HG02943 (cell line): ENCODE results near the gene CYP17A1.
"Not testable (repeated sequence)": the region's sequence is repeated elsewhere in the genome, so short reads cannot be mapped to it uniquely, and the experiment has no call there.

ENCODE experiments used
- ATAC-seq: cut with Tn5 transposase; IDR thresholded peaks from one replicate; pipeline ENCODE4 v1.9.1; 2021; ENCODE audit warnings: mild to moderate bottlenecking, low read depth, moderate library complexity; ENCODE audit not compliant: unreplicated experiment

The CYP17A1 gene

DNA sequence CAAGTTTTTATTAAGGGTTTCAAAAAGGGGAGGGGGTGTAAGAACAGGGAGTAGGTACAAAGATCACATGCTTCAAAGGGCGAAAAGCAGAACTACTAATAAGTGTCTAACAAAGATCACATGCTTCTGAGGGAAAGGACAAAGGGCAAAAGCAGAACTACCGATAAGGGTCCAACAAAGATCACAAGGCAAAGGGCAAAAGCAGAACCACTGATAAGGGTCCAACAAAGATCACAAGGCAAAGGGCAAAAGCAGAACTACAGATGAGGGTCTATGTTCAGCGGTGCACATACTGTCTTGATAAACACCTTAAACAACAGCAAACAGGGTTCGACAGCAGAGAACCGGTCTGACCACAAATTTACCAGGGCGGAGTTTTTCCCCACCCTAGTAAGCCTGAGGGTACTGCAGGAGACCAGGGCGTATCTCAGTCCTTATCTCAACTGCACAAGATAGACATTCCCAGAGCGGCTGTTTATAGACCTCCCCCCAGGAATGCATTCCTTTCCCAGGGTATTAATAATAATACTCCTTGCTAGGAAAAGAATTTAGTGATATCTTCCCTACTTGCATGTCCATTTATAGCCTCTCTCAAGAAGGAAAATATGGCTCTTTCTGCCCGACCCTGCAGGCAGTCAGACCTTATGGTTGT lies 1.2 kb upstream of the CYP17A1 start:
- ATAC-seq: not testable (repeated sequence)

DNA sequence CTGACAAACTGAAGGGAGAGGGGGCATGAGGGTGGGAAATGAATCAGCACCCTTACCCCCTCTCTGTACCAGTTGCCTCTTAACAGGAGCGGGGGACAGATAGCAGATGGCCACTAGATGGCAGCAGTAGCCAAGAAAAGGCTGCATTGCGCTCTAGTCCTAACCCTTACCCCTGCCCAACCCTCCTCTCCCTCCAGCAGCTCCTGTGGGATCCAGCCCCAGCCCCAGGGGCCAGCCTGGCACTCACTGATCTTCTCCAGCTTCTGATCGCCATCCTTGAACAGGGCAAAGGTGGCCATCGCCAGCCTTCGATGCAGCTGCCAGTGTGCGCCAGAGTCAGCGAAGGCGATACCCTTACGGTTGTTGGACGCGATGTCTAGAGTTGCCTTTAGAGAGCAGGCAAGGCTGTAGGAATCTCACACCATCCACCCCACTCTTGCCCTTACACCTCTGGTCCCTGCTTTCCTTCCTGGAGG lies 2.2 kb downstream of the CYP17A1 start:
- no peak for ATAC-seq

DNA sequence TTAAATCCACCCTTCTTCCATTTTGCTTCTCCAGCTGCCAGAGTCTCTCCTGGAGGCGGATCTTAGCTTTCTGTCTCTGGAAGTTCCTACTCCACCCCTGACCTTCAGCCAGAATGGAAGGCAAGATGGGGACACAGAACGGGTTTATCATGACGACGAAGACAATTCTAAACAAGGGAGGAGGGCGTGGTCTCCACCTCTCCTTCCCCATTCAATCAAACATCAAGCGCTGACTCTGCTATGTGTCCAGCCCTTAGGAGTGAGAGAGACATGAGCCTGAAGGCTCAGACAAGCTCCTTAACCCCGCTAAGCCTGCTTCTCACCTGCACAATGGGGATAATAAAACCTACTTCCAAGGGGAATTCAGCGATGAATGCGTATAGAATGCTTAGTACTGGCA lies 3.1 kb downstream of the CYP17A1 start:
- ATAC-seq: no peak

GRCh38 chr10:102832987-102833386 lies 4.2 kb downstream of the CYP17A1 start:
- ATAC-seq: no peak

GRCh38 chr10:102832248-102832647 lies 5.0 kb downstream of the CYP17A1 start:
- no peak for ATAC-seq

DNA sequence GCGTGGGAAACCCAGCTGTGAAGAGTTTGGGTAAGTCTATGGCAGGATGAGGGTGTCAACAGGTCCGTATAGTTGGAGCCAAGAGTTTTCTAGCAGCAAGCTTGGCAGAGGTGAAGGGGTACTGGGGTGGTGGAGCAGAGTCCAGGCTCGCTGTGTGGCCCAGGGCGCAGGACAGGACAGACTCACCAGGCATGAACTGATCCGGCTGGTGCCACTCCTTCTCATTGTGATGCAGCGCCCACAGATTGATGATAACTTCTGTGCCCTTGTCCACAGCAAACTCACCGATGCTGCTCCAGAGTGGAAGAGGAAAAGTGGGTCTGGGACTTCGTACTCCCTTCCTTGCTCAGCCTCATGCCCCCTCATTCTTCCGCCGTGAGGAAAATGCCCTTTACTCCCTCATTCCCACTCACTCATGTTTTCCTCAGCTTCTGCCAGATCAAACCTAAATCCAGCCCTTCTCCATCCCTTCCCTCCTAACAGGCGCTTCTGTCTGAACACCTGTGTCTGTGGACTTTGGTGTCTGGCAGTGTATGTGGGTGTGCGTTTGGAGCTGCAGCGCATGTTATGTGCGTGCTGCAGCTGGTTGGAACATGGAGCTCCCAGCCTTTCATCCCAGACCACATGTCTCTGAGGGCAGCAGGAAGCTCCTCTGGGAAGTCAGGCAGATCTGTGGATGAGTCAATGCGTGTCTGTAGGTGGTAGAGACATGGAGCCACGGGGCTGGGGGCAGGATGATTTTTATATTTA lies 5.7 kb downstream of the CYP17A1 start:
- no peak for ATAC-seq

DNA sequence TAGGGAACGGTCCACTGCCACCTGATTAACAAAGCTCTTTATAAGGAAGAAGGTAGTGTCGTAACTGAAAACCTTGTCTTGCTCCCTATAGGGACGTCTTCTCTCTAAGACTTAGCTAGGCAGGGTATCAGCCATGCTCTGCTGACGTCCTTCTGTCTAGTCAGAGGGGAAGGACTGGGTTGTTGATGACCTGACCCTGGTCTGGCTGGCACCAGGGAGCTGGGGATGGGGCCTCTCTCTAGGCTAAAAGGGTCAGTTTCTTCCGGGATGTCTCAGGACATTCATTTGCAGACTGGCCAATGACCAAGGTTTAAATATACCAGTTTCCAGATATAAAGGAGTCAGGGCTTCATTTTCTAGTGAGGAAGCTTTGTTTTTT lies 9.6 kb downstream of the CYP17A1 start:
- no peak for ATAC-seq

DNA sequence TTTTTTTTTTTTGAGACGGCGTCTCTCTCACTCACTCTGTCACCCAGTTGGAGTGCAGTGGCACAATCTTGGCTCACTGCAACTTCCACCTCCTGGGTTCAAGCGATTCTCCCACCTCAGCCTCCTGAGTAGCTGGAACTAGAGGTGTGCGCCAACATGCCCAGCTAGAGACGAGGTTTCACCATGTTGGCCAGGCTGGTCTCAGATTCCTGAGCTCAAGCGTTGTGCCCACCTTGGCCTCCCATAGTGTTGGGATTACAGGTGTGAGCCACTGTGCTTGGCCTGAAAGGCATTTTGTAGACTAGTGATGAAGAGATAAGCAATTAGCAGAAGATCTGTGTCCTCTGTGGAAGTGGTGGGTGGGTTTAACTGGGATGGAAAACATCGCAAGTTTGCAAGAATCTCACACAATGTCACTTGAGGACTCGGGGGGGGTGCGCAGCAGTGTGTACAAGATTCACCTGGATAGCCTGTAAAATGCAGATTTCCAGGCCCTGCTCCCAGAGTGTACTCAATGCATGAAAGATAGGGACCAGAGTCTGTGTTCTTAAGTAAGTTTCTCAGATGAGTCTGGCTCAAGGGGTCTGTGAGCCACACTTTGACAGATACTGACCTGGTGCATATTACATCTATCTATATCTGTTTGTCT lies 10.9 kb downstream of the CYP17A1 start:
- ATAC-seq: no peak

DNA sequence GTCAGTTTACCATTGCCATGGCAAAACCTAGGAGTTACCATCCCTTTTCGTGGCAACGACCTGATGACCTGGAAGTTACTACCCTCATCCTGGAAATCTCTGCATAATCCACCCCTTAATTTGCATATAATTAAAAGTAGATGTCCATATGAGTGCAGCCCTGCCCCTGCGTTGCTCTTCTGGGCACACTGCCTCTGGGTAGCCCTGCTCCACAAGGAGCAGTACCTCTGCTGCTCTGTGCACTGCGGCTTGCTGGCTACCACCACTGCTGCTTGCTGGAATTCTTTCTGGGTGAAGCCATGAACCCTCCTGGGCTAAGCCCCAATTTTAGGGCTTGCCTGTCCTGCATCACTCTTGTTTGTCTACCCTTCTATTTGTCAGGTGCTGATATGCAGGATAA lies 12.5 kb downstream of the CYP17A1 start:
- no peak for ATAC-seq

DNA sequence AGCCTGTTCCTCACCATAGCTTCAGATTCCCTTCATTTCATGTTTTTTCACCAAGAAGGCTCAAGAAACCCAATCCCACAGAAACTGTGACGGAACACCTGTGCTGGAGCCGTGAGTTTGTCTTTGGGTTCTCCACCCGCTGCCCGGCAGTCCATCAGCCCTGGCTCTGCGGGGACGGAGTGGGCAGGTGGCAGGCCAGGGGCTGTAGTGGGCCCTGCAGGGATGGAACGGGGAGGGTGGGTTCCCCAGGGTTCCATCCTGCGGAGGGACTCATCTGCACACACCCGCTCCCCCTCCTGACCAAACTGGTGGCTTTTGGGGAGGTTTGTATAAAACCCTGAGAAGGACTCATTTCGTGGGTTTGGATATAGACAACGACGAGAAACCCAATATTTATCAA lies 15.0 kb downstream of the CYP17A1 start:
- no peak for ATAC-seq

- not testable (repeated sequence) for ATAC-seq
These were observed 17.2 kb downstream of the CYP17A1 start for GRCh38 chr10:102820008-102820407.

- ATAC-seq: no peak
These were observed 18.2 kb downstream of the CYP17A1 start for GRCh38 chr10:102819054-102819453.

GRCh38 chr10:102817175-102817574 lies 20.0 kb downstream of the CYP17A1 start:
- ATAC-seq: no peak

DNA sequence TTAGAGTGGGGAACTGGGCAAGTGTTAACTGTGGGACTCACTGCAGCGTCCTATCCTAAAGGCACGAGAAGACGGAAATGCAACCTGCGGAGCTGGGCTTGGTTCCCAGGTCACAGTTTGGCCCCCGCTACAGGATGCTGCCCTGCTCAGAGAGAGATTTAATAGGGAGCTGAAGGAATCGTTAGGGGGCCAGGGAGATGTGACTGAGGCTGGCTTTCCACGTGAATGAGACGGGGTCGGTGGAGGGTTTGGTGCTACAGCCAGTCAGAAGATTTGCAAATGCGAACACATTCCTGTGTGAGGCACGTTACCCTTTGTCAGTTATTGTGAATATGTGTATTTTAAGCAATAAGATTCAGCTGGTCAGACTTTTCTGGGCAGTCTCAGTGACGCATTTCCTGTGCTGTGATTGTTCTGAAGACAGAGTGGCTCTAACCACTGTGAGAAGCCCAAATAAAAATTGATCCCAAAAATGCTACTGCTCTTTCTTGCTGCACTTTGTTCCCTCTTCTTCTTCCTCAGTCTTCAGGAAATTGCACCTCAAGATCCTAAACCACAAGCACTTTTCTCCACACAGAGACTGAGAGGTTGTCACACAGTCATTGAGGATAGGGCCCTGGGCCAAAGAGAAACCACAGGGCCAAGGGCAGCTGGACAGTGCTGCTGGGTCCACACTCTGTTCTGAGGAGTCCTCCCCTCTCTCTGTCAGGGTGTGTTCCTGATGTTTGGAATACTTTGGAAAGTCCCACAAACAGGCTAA lies 21.2 kb downstream of the CYP17A1 start:
- ATAC-seq: no peak

DNA sequence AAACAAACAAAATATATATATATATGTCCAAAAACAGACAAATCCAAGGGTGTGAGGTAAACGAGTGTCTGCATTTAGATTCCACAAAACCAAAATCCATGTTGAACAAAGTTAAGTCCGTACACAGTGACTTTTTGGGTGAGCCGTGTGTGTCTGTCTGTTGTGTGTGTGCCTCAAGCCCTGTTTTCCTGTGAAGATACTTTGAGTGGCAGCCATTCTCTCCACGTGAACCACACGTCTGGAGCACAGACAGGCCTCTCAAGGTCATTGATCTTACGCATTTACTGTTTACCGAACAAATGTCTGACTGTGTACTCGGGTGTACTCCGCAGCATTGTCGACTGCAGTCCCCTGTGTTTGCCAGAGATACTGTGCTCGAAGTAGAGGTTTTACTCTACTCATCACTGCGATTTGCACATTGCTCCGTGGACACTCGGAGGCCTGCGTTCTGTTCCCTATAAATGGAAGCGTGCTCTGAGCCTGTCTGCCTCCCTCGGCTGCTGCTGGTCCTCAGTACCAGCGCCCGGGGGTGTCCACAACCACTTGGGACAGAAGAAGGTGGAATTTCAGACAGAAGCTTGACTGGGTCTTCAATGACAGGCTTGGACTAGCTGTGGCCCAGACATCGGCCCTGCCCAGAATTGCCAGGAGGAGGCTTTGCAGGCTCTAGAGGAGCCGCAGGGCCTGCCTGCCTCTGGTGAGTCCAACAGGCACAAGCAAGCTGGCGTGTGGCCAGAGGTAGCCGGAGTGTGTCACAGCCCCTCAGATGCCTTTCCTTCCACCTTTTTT lies 22.1 kb downstream of the CYP17A1 start:
- ATAC-seq: no peak

- no peak for ATAC-seq
These were observed 22.8 kb downstream of the CYP17A1 start for GRCh38 chr10:102814453-102814871.

GRCh38 chr10:102813734-102814452 lies 23.3 kb downstream of the CYP17A1 start:
- ATAC-seq: no peak

- no peak for ATAC-seq
These were observed 24.1 kb downstream of the CYP17A1 start for GRCh38 chr10:102813017-102813541.

DNA sequence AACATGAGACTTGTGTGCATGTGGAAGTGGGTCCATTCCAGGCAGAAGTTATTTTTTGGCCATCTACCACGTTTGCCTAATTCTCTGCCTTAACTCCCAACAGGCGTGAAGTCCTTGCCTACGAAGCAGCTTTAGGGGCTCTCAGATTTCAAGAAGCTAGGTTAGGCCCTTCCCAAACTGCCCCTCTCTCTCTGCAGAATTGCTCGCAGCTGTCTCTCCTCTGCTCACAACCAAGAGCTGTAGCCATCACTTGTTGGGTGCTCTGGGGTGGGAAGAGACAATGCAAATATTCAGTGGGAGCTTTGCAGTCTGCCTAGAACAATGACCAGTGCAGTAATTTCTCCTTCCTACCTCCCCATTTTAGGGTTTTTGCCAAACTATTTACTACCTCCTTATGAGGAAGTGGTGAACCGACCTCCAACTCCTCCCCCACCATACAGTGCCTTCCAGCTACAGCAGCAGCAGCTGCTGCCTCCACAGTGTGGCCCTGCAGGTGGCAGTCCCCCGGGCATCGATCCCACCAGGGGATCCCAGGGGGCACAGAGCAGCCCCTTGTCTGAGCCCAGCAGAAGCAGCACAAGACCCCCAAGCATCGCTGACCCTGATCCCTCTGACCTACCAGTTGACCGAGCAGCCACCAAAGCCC lies 24.9 kb downstream of the CYP17A1 start:
- ATAC-seq: no peak
